B cell (primary cell): ENCODE results near the gene CHCHD5.

Source experiments
- CTCF ChIP-seq: fragments of 200-600 bp; IDR thresholded peaks from one replicate; pipeline ENCODE4 v1.8.0; 2022; ENCODE audit warnings: antibody characterized with exemption, mild to moderate bottlenecking
- EZH2 ChIP-seq: IDR thresholded peaks from 2 replicates; pipeline ENCODE4 v1.6.1; 2012; ENCODE audit warnings: borderline replicate concordance, low read depth, mild to moderate bottlenecking, moderate library complexity, low read length; ENCODE audit not compliant: insufficient read depth, poor library complexity, severe bottlenecking

GRCh38 chr2:112534826-112535225 lies 49.6 kb upstream of the CHCHD5 start:
- TF ChIP-seq CTCF, result no peak
- TF ChIP-seq EZH2, result no peak
